Endodermal cell (in vitro differentiated cells): ENCODE results near the gene OMD. TPM values are rescaled to one million over a fixed set of nuclear protein-coding genes. Genes with fewer than 3 reads are reported as not detected.

Experiments
- DNase-seq: peaks from one replicate; pipeline ENCODE4 v3.0.0-alpha.2; 2017
- H3K27ac ChIP-seq: 2 replicates; pipeline ENCODE4 v1.5.1; 2013; ENCODE audit warnings: mild to moderate bottlenecking, low read depth, low read length, moderate library complexity
- H3K27me3 ChIP-seq: 2 replicates; pipeline ENCODE4 v1.6.1; 2013; ENCODE audit warnings: mild to moderate bottlenecking, low read length, moderate library complexity; ENCODE audit not compliant: insufficient read depth, control insufficient read depth, poor library complexity, severe bottlenecking
- H3K36me3 ChIP-seq: 2 replicates; pipeline ENCODE4 v1.7.0; 2013; ENCODE audit warnings: mild to moderate bottlenecking, low read length, moderate library complexity; ENCODE audit not compliant: control insufficient read depth, insufficient read depth
- H3K4me1 ChIP-seq: one replicate; pipeline ENCODE4 v1.7.0; 2013; ENCODE audit warnings: low read length; ENCODE audit not compliant: control insufficient read depth, insufficient read depth
- H3K4me3 ChIP-seq: 2 replicates; pipeline ENCODE4 v1.5.1; 2013; ENCODE audit warnings: mild to moderate bottlenecking, low read length, moderate library complexity
- H3K9ac ChIP-seq: 2 replicates; pipeline ENCODE4 v1.6.1; 2013; ENCODE audit warnings: mild to moderate bottlenecking, low read length, moderate library complexity; ENCODE audit not compliant: poor library complexity, severe bottlenecking; ENCODE audit errors: extremely low read depth
- H3K9me3 ChIP-seq: 2 replicates; pipeline ENCODE4 v1.6.1; 2013; ENCODE audit warnings: mild to moderate bottlenecking, low read length, moderate library complexity; ENCODE audit not compliant: control insufficient read depth
- H3K27ac Mint-ChIP-seq: 2 replicates; pipeline ENCODE4 v1.8.0; 2020; ENCODE audit warnings: mixed read lengths
- H3K27me3 Mint-ChIP-seq: 2 replicates; pipeline ENCODE4 v1.8.0; 2021; ENCODE audit warnings: mild to moderate bottlenecking, mixed read lengths; ENCODE audit not compliant: insufficient read depth
- H3K36me3 Mint-ChIP-seq: 2 replicates; pipeline ENCODE4 v1.8.0; 2020; ENCODE audit warnings: low read depth, mixed read lengths
- H3K4me1 Mint-ChIP-seq: 2 replicates; pipeline ENCODE4 v1.8.0; 2020; ENCODE audit warnings: mixed read lengths
- H3K4me3 Mint-ChIP-seq: 2 replicates; pipeline ENCODE4 v1.8.0; 2020; ENCODE audit warnings: mild to moderate bottlenecking, moderate library complexity, mixed read lengths
- H3K9me3 Mint-ChIP-seq: 2 replicates; pipeline ENCODE4 v1.8.0; 2020; ENCODE audit warnings: mild to moderate bottlenecking, mixed read lengths
- CTCF ChIP-seq: fragments of 200-600 bp; sonication (generic); conservative IDR thresholded peaks from 2 replicates; pipeline ENCODE4 v1.5.0; 2021; ENCODE audit warnings: antibody characterized with exemption, mild to moderate bottlenecking
- WGBS, 2 experiments: methylation state at CpG; one replicate each; pipeline versions ENCODE4 v1.1.5 to v1.1.7; 2013; ENCODE audit warnings: missing lambda C conversion rate in 2 of 2, mixed read lengths in 1 of 2; ENCODE audit not compliant: insufficient coverage in 1 of 2, insufficient read length in 1 of 2; 5-methylcytosine and 5-hydroxymethylcytosine counted together
- total RNA-seq, 2 donors: library from RNA; stranded (reverse); fragmentation: NEBNext Ultra II Directional in 1 of 2; extraction: Animal tissue kit (Norgen Biotek cat#: 25700) in 1 of 2; gene quantifications; 2 replicates in 1 of 2; 3 replicates in 1 of 2; pipeline ENCODE4 v1.2.1, GENCODE V29; 2021

The OMD gene
- total RNA-seq, 2 donors from 2014 or later = not detected

GRCh38 chr9:92432350-92432749, 8.1 kb upstream of the OMD start:
- H3K9me3 ChIP-seq = no peaks in the 10 kb centered on the region
- 89 to 100% methylated on average over 1 to 5 of the region's 5 CpGs for WGBS, 2 experiments
- no peaks in the 10 kb centered on the region for H3K4me1 ChIP-seq
- H3K27me3 ChIP-seq = no peaks in the 10 kb centered on the region
- no peaks in the 10 kb centered on the region for H3K27me3 Mint-ChIP-seq
- DNase-seq = no peak
- no peak overlapping the region for H3K9ac ChIP-seq
- no peaks in the 10 kb centered on the region for H3K36me3 ChIP-seq
- H3K27ac ChIP-seq = no peak overlapping the region
- no peak overlapping the region for H3K27ac Mint-ChIP-seq
- no peaks in the 10 kb centered on the region for H3K9me3 Mint-ChIP-seq
- no peak for TF ChIP-seq CTCF
- H3K4me1 Mint-ChIP-seq = no peaks in the 10 kb centered on the region
- no peaks in the 10 kb centered on the region for H3K36me3 Mint-ChIP-seq
- no peak overlapping the region for H3K4me3 Mint-ChIP-seq
- H3K4me3 ChIP-seq = no peak overlapping the region

GRCh38 chr9:92429836-92430235, 5.6 kb upstream of the OMD start:
- no peaks in the 10 kb centered on the region for H3K27me3 ChIP-seq
- H3K9ac ChIP-seq = no peak overlapping the region
- Mint-ChIP-seq H3K27me3 (no peaks in the 10 kb centered on the region), H3K36me3 (no peaks in the 10 kb centered on the region), H3K4me1 (no peaks in the 10 kb centered on the region), H3K27ac (no peak overlapping the region), H3K9me3 (no peaks in the 10 kb centered on the region), H3K4me3 (no peak overlapping the region)
- WGBS, 2 experiments = 30% methylated on average over 2 of the region's 2 CpGs; no CpG with 5 or more reads in 1 of the 2 experiments
- no peak overlapping the region for H3K4me3 ChIP-seq
- TF ChIP-seq CTCF = no peak
- no peaks in the 10 kb centered on the region for H3K9me3 ChIP-seq
- DNase-seq = no peak
- H3K36me3 ChIP-seq = no peaks in the 10 kb centered on the region
- H3K4me1 ChIP-seq = no peaks in the 10 kb centered on the region
- H3K27ac ChIP-seq = no peak overlapping the region

- no peak for DNase-seq
- peak overlapping the region; percentile 7 for H3K27ac ChIP-seq
- no peaks in the 10 kb centered on the region for H3K27me3 ChIP-seq
- WGBS, 2 experiments = 93 to 95% methylated on average over 3 to 5 of the region's 5 CpGs
- no peaks in the 10 kb centered on the region for H3K36me3 ChIP-seq
- H3K4me1 ChIP-seq = no peaks in the 10 kb centered on the region
- no peaks in the 10 kb centered on the region for H3K27me3 Mint-ChIP-seq
- no peaks in the 10 kb centered on the region for H3K9me3 Mint-ChIP-seq
- no peaks in the 10 kb centered on the region for H3K4me1 Mint-ChIP-seq
- no peak overlapping the region for H3K9ac ChIP-seq
- H3K9me3 ChIP-seq = no peaks in the 10 kb centered on the region
- H3K36me3 Mint-ChIP-seq = no peaks in the 10 kb centered on the region
- H3K4me3 ChIP-seq = no peak overlapping the region
- H3K27ac Mint-ChIP-seq = no peak overlapping the region
- no peak for TF ChIP-seq CTCF
- no peak overlapping the region for H3K4me3 Mint-ChIP-seq
Observed at GRCh38 chr9:92426501-92427145, 2.4 kb upstream of the OMD start.
